Uterus (tissue), 2 donors: ENCODE data around the gene CHRNA9.

Experiments used
- POLR2A ChIP-seq, 2 donors: fragments of 450-650 bp; IDR thresholded peaks; one replicate each; pipeline ENCODE4 v1.6.1; 2016; ENCODE audit warnings: antibody characterized with exemption in 2 of 2, mild to moderate bottlenecking in 1 of 2, moderate library complexity in 1 of 2
- TF ChIP-seq, protein P1 (sequence below), 4 experiments: fragments of 200-600 bp in 2 of 4; fragments of 450-650 bp in 2 of 4; sonication (generic) in 2 of 4; IDR thresholded peaks; one replicate each; pipeline ENCODE4 v1.5.1; 2016 to 2019; ENCODE audit warnings: antibody characterized with exemption in 4 of 4, mild to moderate bottlenecking in 2 of 4, moderate library complexity in 1 of 4

GRCh38 chr4:40316333-40316781 is 18.8 kb upstream of the CHRNA9 start:
- no peak for TF ChIP-seq POLR2A (IDR thresholded peaks at IDR 0.05)
- TF ChIP-seq, protein P1, sequence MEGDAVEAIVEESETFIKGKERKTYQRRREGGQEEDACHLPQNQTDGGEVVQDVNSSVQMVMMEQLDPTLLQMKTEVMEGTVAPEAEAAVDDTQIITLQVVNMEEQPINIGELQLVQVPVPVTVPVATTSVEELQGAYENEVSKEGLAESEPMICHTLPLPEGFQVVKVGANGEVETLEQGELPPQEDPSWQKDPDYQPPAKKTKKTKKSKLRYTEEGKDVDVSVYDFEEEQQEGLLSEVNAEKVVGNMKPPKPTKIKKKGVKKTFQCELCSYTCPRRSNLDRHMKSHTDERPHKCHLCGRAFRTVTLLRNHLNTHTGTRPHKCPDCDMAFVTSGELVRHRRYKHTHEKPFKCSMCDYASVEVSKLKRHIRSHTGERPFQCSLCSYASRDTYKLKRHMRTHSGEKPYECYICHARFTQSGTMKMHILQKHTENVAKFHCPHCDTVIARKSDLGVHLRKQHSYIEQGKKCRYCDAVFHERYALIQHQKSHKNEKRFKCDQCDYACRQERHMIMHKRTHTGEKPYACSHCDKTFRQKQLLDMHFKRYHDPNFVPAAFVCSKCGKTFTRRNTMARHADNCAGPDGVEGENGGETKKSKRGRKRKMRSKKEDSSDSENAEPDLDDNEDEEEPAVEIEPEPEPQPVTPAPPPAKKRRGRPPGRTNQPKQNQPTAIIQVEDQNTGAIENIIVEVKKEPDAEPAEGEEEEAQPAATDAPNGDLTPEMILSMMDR (IDR thresholded peaks at IDR 0.05) = no peak
